Measurements from ENCODE around the gene SPECC1L.

SPECC1L gene

DNA sequence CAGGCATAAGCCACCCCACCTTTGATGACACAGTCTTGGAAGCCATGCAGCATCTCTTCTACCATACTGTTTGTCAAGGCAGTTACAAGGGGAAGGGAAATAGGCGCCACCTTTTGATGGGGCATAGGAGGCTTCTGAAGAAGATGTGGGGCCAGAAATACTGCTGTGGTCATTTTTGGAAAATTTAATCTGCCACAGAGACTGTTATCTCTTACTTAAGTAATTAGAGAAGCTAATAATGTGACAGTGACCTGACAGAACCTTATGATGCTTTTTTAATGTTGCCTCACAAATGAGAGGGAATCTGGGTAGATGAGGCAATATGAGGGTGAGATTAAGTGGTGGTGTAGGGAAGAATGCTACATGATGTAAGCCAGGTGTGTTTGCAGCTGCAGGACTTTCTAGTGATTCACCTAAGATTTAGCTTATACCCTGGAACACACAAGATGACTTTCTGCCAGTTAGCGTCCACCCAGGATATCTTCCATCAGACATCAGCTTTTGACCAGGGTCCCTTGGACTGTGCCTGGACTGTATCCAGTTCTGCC lies 122.5 kb downstream of the SPECC1L start:
- no peak overlapping the region for H3K4me3 ChIP-seq (ENCODE audit: low read depth, low read length)
- TF ChIP-seq, protein P1, sequence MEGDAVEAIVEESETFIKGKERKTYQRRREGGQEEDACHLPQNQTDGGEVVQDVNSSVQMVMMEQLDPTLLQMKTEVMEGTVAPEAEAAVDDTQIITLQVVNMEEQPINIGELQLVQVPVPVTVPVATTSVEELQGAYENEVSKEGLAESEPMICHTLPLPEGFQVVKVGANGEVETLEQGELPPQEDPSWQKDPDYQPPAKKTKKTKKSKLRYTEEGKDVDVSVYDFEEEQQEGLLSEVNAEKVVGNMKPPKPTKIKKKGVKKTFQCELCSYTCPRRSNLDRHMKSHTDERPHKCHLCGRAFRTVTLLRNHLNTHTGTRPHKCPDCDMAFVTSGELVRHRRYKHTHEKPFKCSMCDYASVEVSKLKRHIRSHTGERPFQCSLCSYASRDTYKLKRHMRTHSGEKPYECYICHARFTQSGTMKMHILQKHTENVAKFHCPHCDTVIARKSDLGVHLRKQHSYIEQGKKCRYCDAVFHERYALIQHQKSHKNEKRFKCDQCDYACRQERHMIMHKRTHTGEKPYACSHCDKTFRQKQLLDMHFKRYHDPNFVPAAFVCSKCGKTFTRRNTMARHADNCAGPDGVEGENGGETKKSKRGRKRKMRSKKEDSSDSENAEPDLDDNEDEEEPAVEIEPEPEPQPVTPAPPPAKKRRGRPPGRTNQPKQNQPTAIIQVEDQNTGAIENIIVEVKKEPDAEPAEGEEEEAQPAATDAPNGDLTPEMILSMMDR (IDR thresholded peaks at IDR 0.05; ENCODE audit: low read depth, low read length) = no peak

DNA sequence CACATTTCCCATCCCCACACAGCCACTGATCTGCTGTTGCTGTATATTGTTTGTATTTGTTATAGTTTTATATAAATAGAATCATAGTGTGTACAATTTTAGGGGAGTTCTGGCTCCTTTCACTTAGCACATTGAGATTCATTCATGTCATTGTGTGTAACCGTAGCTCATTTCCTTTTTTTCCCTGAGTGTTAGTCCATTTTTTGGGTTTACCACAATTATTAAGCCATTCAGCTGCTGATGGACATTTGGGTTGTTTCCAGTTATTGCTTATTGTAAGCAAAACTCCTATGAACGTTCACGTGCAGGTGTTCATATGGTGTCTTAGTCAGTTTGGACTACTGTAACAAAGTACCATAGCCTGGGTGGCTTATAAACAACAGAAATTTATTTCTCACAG lies 123.2 kb downstream of the SPECC1L start:
- TF ChIP-seq, protein P1 (IDR thresholded peaks at IDR 0.05; ENCODE audit: low read depth, low read length) = no peak
- H3K4me3 ChIP-seq (ENCODE audit: low read depth, low read length) = no peak overlapping the region

DNA sequence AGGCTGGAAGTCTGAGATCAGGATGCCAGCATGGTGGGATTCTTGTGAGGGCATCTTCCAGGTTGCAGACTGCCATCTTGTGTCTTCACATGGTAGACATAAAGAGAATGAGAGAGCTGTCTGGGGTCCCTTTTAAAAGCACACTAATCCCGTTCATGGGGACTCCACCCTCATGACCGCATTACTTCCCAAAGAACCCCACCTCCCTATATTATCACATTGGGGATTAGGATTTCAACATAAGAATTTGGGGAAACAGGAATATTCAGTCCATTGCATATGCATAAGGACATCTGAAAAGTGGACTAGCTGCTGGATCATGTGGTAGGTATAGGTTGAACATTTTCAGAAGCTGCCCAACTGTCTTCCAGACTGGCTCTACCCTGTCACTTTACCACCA lies 123.6 kb downstream of the SPECC1L start:
- TF ChIP-seq, protein P1 (IDR thresholded peaks at IDR 0.05; ENCODE audit: low read depth, low read length) = no peak

DNA sequence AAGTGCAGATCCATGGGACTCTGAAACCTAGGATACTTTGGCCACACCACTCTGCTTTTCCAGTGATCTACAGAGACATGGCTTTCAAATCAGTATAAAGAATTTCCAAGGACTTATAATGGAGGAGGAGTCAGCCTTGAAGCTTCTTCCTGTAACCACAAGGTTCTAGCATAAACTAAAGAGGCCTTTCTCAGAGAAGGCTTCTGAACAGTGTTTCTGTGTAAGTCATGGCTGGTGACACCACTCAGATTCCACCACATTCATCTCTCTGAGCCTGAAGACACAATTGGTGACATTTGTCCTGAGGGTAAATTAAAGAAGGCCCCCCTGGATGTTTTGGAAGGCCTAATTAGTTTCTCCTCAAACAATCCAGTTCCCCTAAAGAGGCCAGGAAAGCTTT lies 127.8 kb downstream of the SPECC1L start:
- no peak overlapping the region for H3K4me3 ChIP-seq (ENCODE audit: low read depth, low read length)
- TF ChIP-seq, protein P1 (IDR thresholded peaks at IDR 0.05; ENCODE audit: low read depth, low read length) = no peak

More for the DNA sequence above, 123.6 kb downstream of the SPECC1L start:
- no peak overlapping the region for H3K4me3 ChIP-seq (ENCODE audit: low read depth, low read length)

DNA sequence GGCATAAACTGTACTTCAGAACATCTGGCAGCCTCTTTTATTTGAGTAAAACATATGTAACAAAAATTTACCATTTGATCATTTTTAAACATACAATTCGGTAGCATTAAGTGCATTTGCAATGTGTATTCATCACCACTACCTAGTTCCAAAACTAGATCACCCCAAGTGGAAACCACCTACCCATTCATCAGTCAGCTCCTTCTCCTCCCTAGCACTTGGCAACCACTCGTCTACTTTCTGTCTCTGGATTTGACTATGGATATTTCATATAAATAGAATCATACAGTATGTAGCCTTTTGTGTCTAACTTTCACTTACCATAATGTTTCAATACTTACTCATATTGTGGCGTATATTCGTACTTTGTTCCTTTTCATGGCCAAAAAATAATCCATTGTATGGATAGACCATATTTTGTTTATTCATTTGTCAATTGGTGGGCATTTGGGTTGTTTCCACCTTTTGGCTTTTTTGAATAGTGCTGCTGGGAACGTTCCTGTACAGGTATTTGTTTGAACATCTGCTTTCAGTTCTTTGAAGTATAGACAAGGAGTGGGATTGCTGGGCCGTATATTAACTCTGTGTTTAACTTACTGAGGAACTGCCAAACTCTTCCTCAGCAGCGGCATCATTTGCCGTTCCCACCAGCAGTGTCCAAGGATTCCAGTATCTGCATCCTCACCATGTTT lies 129.5 kb downstream of the SPECC1L start:
- TF ChIP-seq, protein P1 (IDR thresholded peaks at IDR 0.05; ENCODE audit: low read depth, low read length) = no peak
- no peak overlapping the region for H3K4me3 ChIP-seq (ENCODE audit: low read depth, low read length)

DNA sequence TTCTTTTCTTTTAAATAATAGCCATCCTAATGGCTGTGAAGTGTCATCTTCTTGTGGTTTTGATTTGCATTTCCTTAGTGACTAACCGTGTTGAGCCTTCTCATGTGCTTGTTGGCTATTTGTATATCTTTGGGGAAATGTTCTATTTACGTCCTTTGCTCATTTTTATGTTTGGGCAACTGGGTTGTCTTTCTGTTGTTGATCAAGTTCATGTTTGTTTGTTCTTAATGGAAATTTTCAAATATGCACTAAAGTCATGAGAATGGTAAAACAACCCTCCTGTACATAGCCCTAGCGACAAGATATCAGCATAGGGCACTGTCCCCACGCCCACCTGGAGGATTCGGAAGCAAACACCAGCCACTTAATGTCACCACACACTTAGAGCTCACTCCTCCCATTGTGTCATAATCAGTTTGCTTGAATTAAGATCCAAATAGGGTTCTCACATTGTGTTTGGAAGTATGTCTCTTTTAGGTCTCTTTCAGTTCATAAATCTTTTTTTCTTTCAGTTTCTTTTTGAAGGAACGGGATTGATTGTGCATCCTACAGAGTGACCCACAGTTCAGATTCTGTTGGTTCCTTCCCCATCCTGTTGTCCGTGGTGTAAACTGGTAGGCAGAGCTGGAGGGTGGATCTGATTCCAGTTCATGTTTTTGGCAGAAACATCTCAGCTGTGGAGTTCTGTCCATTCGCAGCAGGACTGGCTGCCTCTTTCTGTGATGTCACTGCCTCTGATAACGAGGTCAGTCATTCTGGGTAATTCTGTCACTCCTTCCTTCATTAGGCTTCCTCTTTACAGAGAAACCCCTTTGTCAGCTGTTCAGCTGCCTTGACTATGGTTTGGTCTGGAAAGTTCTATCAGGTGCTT lies 130.3 kb downstream of the SPECC1L start:
- TF ChIP-seq, protein P1 (IDR thresholded peaks at IDR 0.05; ENCODE audit: low read depth, low read length) = no peak
- peak overlapping the region; percentile 41 for H3K4me3 ChIP-seq (ENCODE audit: low read depth, low read length)
